Measurements from ENCODE around the gene KNCN.

DNA sequence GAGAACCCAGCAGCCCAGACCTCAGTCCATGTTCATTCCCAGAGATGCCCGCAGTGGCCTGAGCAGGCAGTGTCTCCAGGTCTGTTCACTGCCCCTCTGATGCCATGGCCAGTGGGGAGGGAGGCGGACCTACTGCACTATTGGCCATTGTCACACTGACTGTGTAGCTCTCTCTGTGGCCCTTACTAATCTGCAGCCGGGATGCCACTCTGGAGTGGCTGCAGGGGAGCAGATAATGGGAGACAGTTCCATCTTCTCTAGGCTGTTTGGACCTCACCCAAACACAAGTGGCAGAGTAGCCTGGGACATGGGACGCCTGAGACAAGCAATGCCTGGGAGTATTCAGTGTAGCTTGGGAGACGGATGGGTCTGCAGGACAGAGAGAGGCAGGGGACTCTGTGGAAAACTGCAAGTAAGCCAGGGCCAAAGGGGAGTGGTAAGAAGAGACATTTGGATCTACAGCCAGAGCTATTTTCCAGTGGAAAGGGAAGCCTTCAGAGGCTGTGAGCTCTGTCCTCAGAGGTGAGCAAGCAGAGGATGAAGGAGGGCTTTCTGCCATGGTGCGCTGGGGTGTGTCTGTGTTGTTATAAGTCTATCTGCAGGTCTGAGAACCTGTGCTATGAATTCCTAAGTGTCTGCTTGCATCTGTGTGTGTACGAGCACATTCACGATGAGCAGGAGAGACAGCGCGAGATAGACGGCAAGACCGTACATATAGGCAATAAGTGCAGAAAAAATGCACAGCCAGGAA, 35.1 kb downstream of the KNCN start:
- no peak for TF ChIP-seq HOXD13 (CRISPR knock-in tag; IDR thresholded peaks at IDR 0.05; ENCODE audit: borderline replicate concordance)
- no peak for TF ChIP-seq YY2 (tag by site-specific recombination; IDR thresholded peaks at IDR 0.05)
- no peak for TF ChIP-seq TCF7L2 (IDR thresholded peaks at IDR 0.05; ENCODE audit: borderline replicate concordance, low read depth, low read length)
- TF ChIP-seq, protein P1, sequence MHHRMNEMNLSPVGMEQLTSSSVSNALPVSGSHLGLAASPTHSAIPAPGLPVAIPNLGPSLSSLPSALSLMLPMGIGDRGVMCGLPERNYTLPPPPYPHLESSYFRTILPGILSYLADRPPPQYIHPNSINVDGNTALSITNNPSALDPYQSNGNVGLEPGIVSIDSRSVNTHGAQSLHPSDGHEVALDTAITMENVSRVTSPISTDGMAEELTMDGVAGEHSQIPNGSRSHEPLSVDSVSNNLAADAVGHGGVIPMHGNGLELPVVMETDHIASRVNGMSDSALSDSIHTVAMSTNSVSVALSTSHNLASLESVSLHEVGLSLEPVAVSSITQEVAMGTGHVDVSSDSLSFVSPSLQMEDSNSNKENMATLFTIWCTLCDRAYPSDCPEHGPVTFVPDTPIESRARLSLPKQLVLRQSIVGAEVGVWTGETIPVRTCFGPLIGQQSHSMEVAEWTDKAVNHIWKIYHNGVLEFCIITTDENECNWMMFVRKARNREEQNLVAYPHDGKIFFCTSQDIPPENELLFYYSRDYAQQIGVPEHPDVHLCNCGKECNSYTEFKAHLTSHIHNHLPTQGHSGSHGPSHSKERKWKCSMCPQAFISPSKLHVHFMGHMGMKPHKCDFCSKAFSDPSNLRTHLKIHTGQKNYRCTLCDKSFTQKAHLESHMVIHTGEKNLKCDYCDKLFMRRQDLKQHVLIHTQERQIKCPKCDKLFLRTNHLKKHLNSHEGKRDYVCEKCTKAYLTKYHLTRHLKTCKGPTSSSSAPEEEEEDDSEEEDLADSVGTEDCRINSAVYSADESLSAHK (tag by site-specific recombination; IDR thresholded peaks at IDR 0.05): no peak
- TF ChIP-seq, protein P2, sequence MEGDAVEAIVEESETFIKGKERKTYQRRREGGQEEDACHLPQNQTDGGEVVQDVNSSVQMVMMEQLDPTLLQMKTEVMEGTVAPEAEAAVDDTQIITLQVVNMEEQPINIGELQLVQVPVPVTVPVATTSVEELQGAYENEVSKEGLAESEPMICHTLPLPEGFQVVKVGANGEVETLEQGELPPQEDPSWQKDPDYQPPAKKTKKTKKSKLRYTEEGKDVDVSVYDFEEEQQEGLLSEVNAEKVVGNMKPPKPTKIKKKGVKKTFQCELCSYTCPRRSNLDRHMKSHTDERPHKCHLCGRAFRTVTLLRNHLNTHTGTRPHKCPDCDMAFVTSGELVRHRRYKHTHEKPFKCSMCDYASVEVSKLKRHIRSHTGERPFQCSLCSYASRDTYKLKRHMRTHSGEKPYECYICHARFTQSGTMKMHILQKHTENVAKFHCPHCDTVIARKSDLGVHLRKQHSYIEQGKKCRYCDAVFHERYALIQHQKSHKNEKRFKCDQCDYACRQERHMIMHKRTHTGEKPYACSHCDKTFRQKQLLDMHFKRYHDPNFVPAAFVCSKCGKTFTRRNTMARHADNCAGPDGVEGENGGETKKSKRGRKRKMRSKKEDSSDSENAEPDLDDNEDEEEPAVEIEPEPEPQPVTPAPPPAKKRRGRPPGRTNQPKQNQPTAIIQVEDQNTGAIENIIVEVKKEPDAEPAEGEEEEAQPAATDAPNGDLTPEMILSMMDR (tag by site-specific recombination; IDR thresholded peaks at IDR 0.05): no peak
- no peak for TF ChIP-seq ZNF366 (tag by site-specific recombination; conservative IDR thresholded peaks at IDR 0.05)
- no peak for TF ChIP-seq ZNF707 (tag by site-specific recombination; IDR thresholded peaks at IDR 0.05)
- TF ChIP-seq ZNF140 (tag by site-specific recombination; IDR thresholded peaks at IDR 0.05): no peak

All from HEK293 (cell line).